Muscle of leg (tissue), 11 donors: Measurements from ENCODE around the gene OR10G2. TPM values are rescaled to one million over a fixed set of nuclear protein-coding genes. Genes with fewer than 3 reads are reported as not detected.
"Not testable (repeated sequence)": the region's sequence is repeated elsewhere in the genome, so short reads cannot be mapped to it uniquely, and the experiment has no call there.

Experiments
- DNase-seq: peaks from one replicate; pipeline ENCODE4 v3.0.0; 2013
- H3K27ac ChIP-seq: one replicate; pipeline ENCODE4 v1.5.1; 2013; ENCODE audit warnings: mild to moderate bottlenecking, low read length, control low read depth
- H3K27me3 ChIP-seq: one replicate; pipeline ENCODE4 v1.6.1; 2013; ENCODE audit warnings: low read length; ENCODE audit not compliant: control insufficient read depth, insufficient read depth
- H3K36me3 ChIP-seq: one replicate; pipeline ENCODE4 v1.6.1; 2013; ENCODE audit warnings: low read length; ENCODE audit not compliant: control insufficient read depth, insufficient read depth
- H3K4me1 ChIP-seq: one replicate; pipeline ENCODE4 v1.6.1; 2013; ENCODE audit warnings: low read length; ENCODE audit not compliant: control insufficient read depth, insufficient read depth
- H3K4me3 ChIP-seq: one replicate; pipeline ENCODE4 v1.5.1; 2013; ENCODE audit warnings: low read length, control low read depth
- H3K9me3 ChIP-seq: replicated peaks from 2 replicates; pipeline ENCODE4 v1.6.1; 2013; ENCODE audit warnings: low read depth, low read length; ENCODE audit not compliant: control insufficient read depth
- WGBS: methylation state at CpG from one replicate; pipeline ENCODE4 v1.1.5; 2013; ENCODE audit warnings: missing lambda C conversion rate; ENCODE audit not compliant: insufficient coverage; 5-methylcytosine and 5-hydroxymethylcytosine counted together
- polyA plus RNA-seq, 8 donors: library from polyadenylated mRNA; unstranded; fragments of 120-200 nt; gene quantifications; one replicate each; pipeline versions ENCODE4 v1.2.1 to v1.2.3, GENCODE V29; 2013; ENCODE audit warnings: inconsistent platforms in 1 of 8, low replicate concordance in 1 of 8; ENCODE audit not compliant: insufficient read length in 8 of 8, insufficient read depth in 1 of 8
- total RNA-seq: library from RNA; stranded (reverse); fragments of 120-200 nt; gene quantifications from one replicate; pipeline ENCODE4 v1.2.4, GENCODE V29; 2013

OR10G2 gene
- total and polyA plus RNA-seq, 9 donors = not detected

- DNase-seq = no peak
- Histone ChIP-seq H3K4me3 (no peak within 1 kb of the TSS), H3K9me3 (no peaks in the 10 kb centered on the region), H3K27ac (no peak within 1 kb of the TSS), H3K27me3 (no peaks in the 10 kb centered on the region), H3K4me1 (no peaks in the 10 kb centered on the region), H3K36me3 (no peaks in the 10 kb centered on the region)
- WGBS = 80% methylated on average over 1 of the region's 2 CpGs
Observed at GRCh38 chr14:21653331-21653885, 18.7 kb upstream of the OR10G2 start, which contains the start of gene OR4E2. Gene OR4E2 (plus strand): TSS chr14:21653835. CDS start chr14:21665083, 11,248 bp downstream.

GRCh38 chr14:21652209-21652808 is 17.6 kb upstream of the OR10G2 start:
- no peak overlapping the region for H3K4me3 ChIP-seq
- H3K36me3 ChIP-seq = no peaks in the 10 kb centered on the region
- H3K27me3 ChIP-seq = no peaks in the 10 kb centered on the region
- DNase-seq = no peak
- no peaks in the 10 kb centered on the region for H3K4me1 ChIP-seq
- 40% methylated on average over 1 of the region's 1 CpG for WGBS
- no peak overlapping the region for H3K27ac ChIP-seq
- no peaks in the 10 kb centered on the region for H3K9me3 ChIP-seq

GRCh38 chr14:21647380-21647779 is 12.6 kb upstream of the OR10G2 start:
- Histone ChIP-seq H3K4me3 (no peak overlapping the region), H3K4me1 (no peaks in the 10 kb centered on the region), H3K36me3 (no peaks in the 10 kb centered on the region), H3K9me3 (no peaks in the 10 kb centered on the region), H3K27me3 (no peaks in the 10 kb centered on the region), H3K27ac (no peak overlapping the region)
- DNase-seq = no peak

- H3K4me3 ChIP-seq = no peak overlapping the region
- H3K9me3 ChIP-seq = no peaks in the 10 kb centered on the region
- no peak overlapping the region for H3K27ac ChIP-seq
- H3K4me1 ChIP-seq = no peaks in the 10 kb centered on the region
- no peak for DNase-seq
- WGBS = 86% methylated on average over 2 of the region's 5 CpGs
- H3K27me3 ChIP-seq = no peaks in the 10 kb centered on the region
- no peaks in the 10 kb centered on the region for H3K36me3 ChIP-seq
Observed at GRCh38 chr14:21643407-21643806, 8.7 kb upstream of the OR10G2 start.

GRCh38 chr14:21642683-21643082 is 7.9 kb upstream of the OR10G2 start:
- WGBS = no CpG with 5 or more reads among the region's 3 CpGs

GRCh38 chr14:21631084-21631483 is 3.7 kb downstream of the OR10G2 start:
- Histone ChIP-seq H3K4me3 (no peak overlapping the region), H3K4me1 (no peaks in the 10 kb centered on the region), H3K27ac (no peak overlapping the region), H3K36me3 (no peaks in the 10 kb centered on the region), H3K9me3 (no peaks in the 10 kb centered on the region), H3K27me3 (no peaks in the 10 kb centered on the region)
- WGBS = no CpG with 5 or more reads among the region's 3 CpGs
- DNase-seq = no peak

More at GRCh38 chr14:21642683-21643082, 7.9 kb upstream of the OR10G2 start:
- no peaks in the 10 kb centered on the region for H3K27me3 ChIP-seq
- no peaks in the 10 kb centered on the region for H3K36me3 ChIP-seq
- no peak overlapping the region for H3K27ac ChIP-seq
- no peak for DNase-seq
- no peak overlapping the region for H3K4me3 ChIP-seq
- H3K4me1 ChIP-seq = no peaks in the 10 kb centered on the region
- no peaks in the 10 kb centered on the region for H3K9me3 ChIP-seq

- not testable (repeated sequence) for H3K27ac ChIP-seq, H3K36me3 ChIP-seq, H3K4me3 ChIP-seq, H3K9me3 ChIP-seq, DNase-seq, H3K27me3 ChIP-seq, H3K4me1 ChIP-seq
- WGBS = no CpG with 5 or more reads among the region's 1 CpG
Observed at GRCh38 chr14:21630503-21630902, 4.2 kb downstream of the OR10G2 start.

- no peaks in the 10 kb centered on the region for H3K4me1 ChIP-seq
- no peaks in the 10 kb centered on the region for H3K9me3 ChIP-seq
- no peak for DNase-seq
- H3K27me3 ChIP-seq = no peaks in the 10 kb centered on the region
- WGBS = 80% methylated on average over 1 of the region's 3 CpGs
- no peaks in the 10 kb centered on the region for H3K36me3 ChIP-seq
- no peak overlapping the region for H3K4me3 ChIP-seq
- H3K27ac ChIP-seq = no peak overlapping the region
Observed at GRCh38 chr14:21626491-21627230, 8.1 kb downstream of the OR10G2 start.

GRCh38 chr14:21617614-21618013 is 17.1 kb downstream of the OR10G2 start:
- no peaks in the 10 kb centered on the region for H3K4me1 ChIP-seq

GRCh38 chr14:21614240-21614639 is 20.5 kb downstream of the OR10G2 start:
- no peak overlapping the region for H3K4me3 ChIP-seq
- H3K36me3 ChIP-seq = no peaks in the 10 kb centered on the region
- WGBS = 33% methylated on average over 1 of the region's 1 CpG
- no peak overlapping the region for H3K27ac ChIP-seq
- H3K9me3 ChIP-seq = no peaks in the 10 kb centered on the region
- DNase-seq = no peak
- H3K27me3 ChIP-seq = no peaks in the 10 kb centered on the region
- no peaks in the 10 kb centered on the region for H3K4me1 ChIP-seq

More at GRCh38 chr14:21617614-21618013, 17.1 kb downstream of the OR10G2 start:
- no peaks in the 10 kb centered on the region for H3K36me3 ChIP-seq
- H3K4me3 ChIP-seq = no peak overlapping the region
- no peak for DNase-seq
- 75% methylated on average over 2 of the region's 8 CpGs for WGBS
- H3K9me3 ChIP-seq = no peaks in the 10 kb centered on the region
- H3K27me3 ChIP-seq = no peaks in the 10 kb centered on the region
- no peak overlapping the region for H3K27ac ChIP-seq
